PFSK-1 (cell line): ENCODE measurements around the gene ABHD6.

Experiments
- FOXP2 ChIP-seq: optimal IDR thresholded peaks from 2 replicates; pipeline ENCODE3; 2011; ENCODE audit warnings: borderline replicate concordance, control low read depth, inconsistent platforms; ENCODE audit not compliant: insufficient read depth; ENCODE audit errors: extremely low read length, extremely low read depth
- POLR2AphosphoS5 ChIP-seq: IDR thresholded peaks from 2 replicates; pipeline ENCODE4 v1.6.1; 2012; ENCODE audit warnings: low read depth, mild to moderate bottlenecking, control low read depth, low read length, moderate library complexity
- SIN3A ChIP-seq: IDR thresholded peaks from 2 replicates; pipeline ENCODE4 v1.6.1; 2012; ENCODE audit warnings: mild to moderate bottlenecking, low read length, moderate library complexity, borderline replicate concordance; ENCODE audit not compliant: insufficient read depth
- TAF1 ChIP-seq: IDR thresholded peaks from 2 replicates; pipeline ENCODE4 v1.6.1; 2012; ENCODE audit warnings: low read length, control low read depth, borderline replicate concordance; ENCODE audit not compliant: insufficient read depth
- TF ChIP-seq, protein P1 (sequence below), 2 experiments: IDR thresholded peaks; 2 replicates each; pipeline versions ENCODE4 v1.6.1 to v1.8.0; 2011 to 2012; ENCODE audit warnings: low read depth in 2 of 2, low read length in 2 of 2, control low read depth in 1 of 2, inconsistent platforms in 1 of 2, mild to moderate bottlenecking in 1 of 2, moderate library complexity in 1 of 2; ENCODE audit not compliant: insufficient read depth in 1 of 2

DNA sequence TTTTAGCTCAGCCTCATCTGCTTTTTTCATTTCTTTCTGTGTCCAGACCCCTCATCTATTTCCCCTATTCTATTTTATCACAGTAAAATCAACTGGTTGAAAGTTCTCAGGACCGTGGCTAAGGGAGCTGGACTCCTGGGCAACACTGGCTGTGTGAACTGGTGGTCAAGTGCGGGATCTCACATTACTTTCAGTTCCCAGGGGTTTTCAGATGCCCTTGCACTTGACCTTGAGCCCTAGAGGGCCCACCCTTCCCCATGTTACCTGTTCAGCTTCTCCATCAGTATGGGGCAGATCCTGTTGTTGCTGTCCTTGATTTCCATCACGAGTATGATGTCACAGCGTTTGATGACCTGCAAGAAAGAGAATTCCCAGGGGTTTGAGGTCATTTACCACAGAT, 29.6 kb upstream of the ABHD6 start:
- TF ChIP-seq SIN3A = no peak
- TF ChIP-seq, protein P1, sequence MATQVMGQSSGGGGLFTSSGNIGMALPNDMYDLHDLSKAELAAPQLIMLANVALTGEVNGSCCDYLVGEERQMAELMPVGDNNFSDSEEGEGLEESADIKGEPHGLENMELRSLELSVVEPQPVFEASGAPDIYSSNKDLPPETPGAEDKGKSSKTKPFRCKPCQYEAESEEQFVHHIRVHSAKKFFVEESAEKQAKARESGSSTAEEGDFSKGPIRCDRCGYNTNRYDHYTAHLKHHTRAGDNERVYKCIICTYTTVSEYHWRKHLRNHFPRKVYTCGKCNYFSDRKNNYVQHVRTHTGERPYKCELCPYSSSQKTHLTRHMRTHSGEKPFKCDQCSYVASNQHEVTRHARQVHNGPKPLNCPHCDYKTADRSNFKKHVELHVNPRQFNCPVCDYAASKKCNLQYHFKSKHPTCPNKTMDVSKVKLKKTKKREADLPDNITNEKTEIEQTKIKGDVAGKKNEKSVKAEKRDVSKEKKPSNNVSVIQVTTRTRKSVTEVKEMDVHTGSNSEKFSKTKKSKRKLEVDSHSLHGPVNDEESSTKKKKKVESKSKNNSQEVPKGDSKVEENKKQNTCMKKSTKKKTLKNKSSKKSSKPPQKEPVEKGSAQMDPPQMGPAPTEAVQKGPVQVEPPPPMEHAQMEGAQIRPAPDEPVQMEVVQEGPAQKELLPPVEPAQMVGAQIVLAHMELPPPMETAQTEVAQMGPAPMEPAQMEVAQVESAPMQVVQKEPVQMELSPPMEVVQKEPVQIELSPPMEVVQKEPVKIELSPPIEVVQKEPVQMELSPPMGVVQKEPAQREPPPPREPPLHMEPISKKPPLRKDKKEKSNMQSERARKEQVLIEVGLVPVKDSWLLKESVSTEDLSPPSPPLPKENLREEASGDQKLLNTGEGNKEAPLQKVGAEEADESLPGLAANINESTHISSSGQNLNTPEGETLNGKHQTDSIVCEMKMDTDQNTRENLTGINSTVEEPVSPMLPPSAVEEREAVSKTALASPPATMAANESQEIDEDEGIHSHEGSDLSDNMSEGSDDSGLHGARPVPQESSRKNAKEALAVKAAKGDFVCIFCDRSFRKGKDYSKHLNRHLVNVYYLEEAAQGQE (IDR thresholded peaks at IDR 0.05; ENCODE audit: insufficient read depth in 1 of 2, low read depth in 2 of 2, low read length in 2 of 2) = no peak
- no peak for TF ChIP-seq POLR2AphosphoS5
- TF ChIP-seq TAF1 = no peak
- TF ChIP-seq FOXP2 = no peak
